Activated B cell treated with CpG ODN at 0.5 μM for 24 hours (primary cell): ENCODE data around the gene ZFY. TPM values are rescaled to one million over a fixed set of nuclear protein-coding genes. Genes with fewer than 3 reads are reported as not detected.

Experiments
- ATAC-seq: fragments of 200-7000 bp; cut with Tn5 transposase; one replicate; pipeline ENCODE4 v1.10.0; 2021; ENCODE audit warnings: low read depth, mild to moderate bottlenecking, moderate library complexity
- CTCF ChIA-PET: fragments of 350-600 bp; sonication (Branson Sonifier 250); formaldehyde crosslinking; loops from one replicate; lab custom pipeline; 2021; ENCODE audit warnings: antibody characterized with exemption; lab: Charles Lee
- POLR2A ChIA-PET: fragments of 350-600 bp; sonication (Branson Sonifier 250); formaldehyde crosslinking; loops from one replicate; lab custom pipeline; 2021; ENCODE audit warnings: antibody characterized with exemption; lab: Charles Lee
- DNase-seq: peaks from one replicate; pipeline ENCODE4 v3.0.0; 2022
- H3K27ac Mint-ChIP-seq: one replicate; pipeline ENCODE4 v1.8.0; 2020; ENCODE audit warnings: mixed read lengths
- H3K27me3 Mint-ChIP-seq: one replicate; pipeline ENCODE4 v1.8.0; 2021; ENCODE audit warnings: mixed read lengths
- H3K36me3 Mint-ChIP-seq: one replicate; pipeline ENCODE4 v1.8.0; 2021; ENCODE audit warnings: low read depth, mixed read lengths
- H3K4me1 Mint-ChIP-seq: one replicate; pipeline ENCODE4 v1.8.0; 2021; ENCODE audit warnings: mixed read lengths
- H3K4me3 Mint-ChIP-seq: one replicate; pipeline ENCODE4 v1.8.0; 2020; ENCODE audit warnings: mild to moderate bottlenecking, mixed read lengths
- H3K9me3 Mint-ChIP-seq: one replicate; pipeline ENCODE4 v1.8.0; 2020; ENCODE audit warnings: mixed read lengths
- intact Hi-C: fragments of 100-400 bp; cut with micrococcal nuclease; formaldehyde crosslinking; loops from one replicate; pipeline ENCODE4 v1.15.1; 2024
- total RNA-seq: library from RNA; stranded (reverse); gene quantifications from 2 replicates; pipeline ENCODE4 v1.2.3, GENCODE V29; 2022
- TF ChIP-seq, protein P1 (sequence below): fragments of 200-600 bp; IDR thresholded peaks from one replicate; pipeline ENCODE4 v1.8.0; 2022; ENCODE audit warnings: antibody characterized with exemption, mild to moderate bottlenecking

ZFY gene
- total RNA-seq, 1 donor from 2014 or later, result 24.1 TPM

DNA sequence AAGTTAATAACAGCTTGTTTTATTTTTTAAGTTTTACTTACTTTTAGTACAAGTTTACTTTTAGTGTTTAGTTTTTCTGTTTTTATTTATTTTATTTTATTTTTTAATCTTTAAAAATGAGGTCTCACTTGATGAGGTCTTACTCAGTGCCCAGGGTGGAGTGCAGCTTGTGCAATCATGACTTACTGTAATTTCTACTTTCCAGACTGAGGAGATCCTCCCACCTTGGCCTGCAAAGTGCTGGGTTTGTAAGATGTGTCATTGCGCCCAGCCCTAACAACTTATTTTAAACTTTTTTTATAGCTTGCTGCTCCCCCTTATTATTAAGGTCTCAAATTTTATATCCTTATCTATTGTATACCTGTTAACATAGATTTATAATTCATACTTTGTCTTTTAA lies 41.7 kb upstream of the ZFY start:
- Mint-ChIP-seq H3K36me3 (no peaks in the 10 kb centered on the region), H3K4me1 (no peaks in the 10 kb centered on the region), H3K27ac (no peak overlapping the region), H3K9me3 (no peaks in the 10 kb centered on the region), H3K27me3 (no peaks in the 10 kb centered on the region), H3K4me3 (no peak overlapping the region)
- POLR2A ChIA-PET, result no interaction called here
- TF ChIP-seq, protein P1, sequence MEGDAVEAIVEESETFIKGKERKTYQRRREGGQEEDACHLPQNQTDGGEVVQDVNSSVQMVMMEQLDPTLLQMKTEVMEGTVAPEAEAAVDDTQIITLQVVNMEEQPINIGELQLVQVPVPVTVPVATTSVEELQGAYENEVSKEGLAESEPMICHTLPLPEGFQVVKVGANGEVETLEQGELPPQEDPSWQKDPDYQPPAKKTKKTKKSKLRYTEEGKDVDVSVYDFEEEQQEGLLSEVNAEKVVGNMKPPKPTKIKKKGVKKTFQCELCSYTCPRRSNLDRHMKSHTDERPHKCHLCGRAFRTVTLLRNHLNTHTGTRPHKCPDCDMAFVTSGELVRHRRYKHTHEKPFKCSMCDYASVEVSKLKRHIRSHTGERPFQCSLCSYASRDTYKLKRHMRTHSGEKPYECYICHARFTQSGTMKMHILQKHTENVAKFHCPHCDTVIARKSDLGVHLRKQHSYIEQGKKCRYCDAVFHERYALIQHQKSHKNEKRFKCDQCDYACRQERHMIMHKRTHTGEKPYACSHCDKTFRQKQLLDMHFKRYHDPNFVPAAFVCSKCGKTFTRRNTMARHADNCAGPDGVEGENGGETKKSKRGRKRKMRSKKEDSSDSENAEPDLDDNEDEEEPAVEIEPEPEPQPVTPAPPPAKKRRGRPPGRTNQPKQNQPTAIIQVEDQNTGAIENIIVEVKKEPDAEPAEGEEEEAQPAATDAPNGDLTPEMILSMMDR, result no peak
- DNase-seq, result no peak
- CTCF ChIA-PET, result no interaction called here
- intact Hi-C loops, result no loop called here
- no peak for ATAC-seq

DNA sequence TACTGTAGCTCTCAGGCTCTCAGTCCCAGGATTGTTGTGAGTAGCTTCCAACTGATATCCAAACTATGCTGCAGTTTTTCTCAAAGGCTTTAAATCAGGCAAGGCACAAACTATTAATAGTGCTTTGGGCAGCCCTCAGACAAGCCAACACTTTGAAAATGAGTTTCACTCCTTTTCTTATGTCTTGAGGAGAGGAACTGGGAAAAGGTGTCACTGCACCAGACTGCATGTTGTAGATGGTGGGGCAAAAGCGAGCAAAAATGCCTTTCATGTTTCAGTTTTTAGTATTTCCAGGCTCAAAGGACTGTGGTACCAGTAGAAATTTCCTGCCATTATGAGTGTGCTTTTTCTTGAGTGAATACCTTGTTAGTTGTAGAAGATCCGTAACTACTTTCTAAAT lies 39.1 kb upstream of the ZFY start:
- ChIA-PET POLR2A (no interaction called here), CTCF (no interaction called here)
- TF ChIP-seq, protein P1, result no peak
- Mint-ChIP-seq H3K36me3 (no peaks in the 10 kb centered on the region), H3K27ac (no peak overlapping the region), H3K27me3 (peaks cover 3% of the 10 kb centered on the region), H3K4me3 (no peak overlapping the region), H3K4me1 (no peaks in the 10 kb centered on the region), H3K9me3 (no peaks in the 10 kb centered on the region)
- intact Hi-C loops, result no loop called here
- DNase-seq, result no peak
- no peak for ATAC-seq

DNA sequence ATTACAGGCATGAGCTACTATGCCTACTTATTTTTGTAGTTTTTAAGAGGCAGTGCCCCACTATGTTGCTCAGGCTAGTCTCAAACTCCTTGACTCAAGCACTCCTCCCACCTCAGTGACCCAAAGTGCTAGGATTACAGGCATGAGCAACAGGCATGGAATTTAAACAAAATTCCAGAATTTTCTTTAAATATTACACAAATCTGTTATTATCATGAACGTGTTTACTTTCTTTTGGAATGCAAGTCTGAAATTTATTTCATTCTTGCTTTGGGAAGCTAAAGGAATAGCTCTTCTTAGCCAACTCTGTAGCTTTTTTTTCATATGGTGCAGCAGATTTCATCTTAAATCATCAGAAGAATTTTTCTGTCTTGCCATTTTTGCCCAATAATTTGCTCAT lies 27.8 kb upstream of the ZFY start:
- Mint-ChIP-seq H3K36me3 (no peaks in the 10 kb centered on the region), H3K27ac (no peak overlapping the region), H3K4me3 (no peak overlapping the region), H3K4me1 (no peaks in the 10 kb centered on the region), H3K9me3 (peaks cover 4% of the 10 kb centered on the region), H3K27me3 (no peaks in the 10 kb centered on the region)
- TF ChIP-seq, protein P1, result no peak
- intact Hi-C loops, result no loop called here
- ATAC-seq, result no peak
- ChIA-PET CTCF (no interaction called here), POLR2A (no interaction called here)
- no peak for DNase-seq

DNA sequence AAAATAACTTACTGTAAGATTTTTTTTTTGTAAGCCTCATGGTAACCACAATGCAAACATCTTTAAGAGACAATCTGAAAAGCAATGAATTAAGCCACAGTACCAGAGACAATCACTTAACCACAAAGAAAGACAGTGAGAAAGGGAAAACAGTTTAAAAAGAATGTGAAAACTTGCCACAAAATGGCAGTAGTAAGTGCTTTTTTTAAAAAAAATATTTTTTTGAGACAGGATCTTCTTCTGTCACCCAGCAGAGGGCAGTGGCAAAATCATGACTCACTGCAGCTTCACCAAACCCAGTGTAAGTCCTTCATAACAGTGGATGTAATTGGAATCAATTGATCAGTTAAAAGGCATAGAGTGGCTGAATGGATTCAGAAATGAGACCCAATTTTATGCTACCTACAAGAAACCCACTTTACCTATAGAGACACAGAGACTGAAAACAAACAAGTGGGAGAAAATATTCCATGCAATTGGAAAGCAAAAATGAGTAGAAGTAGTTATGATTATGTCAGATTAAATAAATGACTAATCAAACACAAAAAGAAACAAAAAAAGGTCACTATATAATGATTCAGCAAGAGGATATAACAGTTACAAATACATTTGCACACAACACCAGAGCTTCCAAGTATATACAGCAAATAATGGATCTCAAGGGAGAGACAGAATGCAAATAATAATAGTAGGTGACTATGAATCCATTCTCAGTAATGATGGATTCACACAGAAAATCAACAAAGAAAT lies 21.9 kb upstream of the ZFY start:
- Mint-ChIP-seq H3K27me3 (no peaks in the 10 kb centered on the region), H3K4me1 (peaks cover 2% of the 10 kb centered on the region), H3K27ac (no peak overlapping the region), H3K9me3 (no peaks in the 10 kb centered on the region), H3K4me3 (no peak overlapping the region), H3K36me3 (no peaks in the 10 kb centered on the region)
- POLR2A ChIA-PET, result no interaction called here
- TF ChIP-seq, protein P1, result no peak
- CTCF ChIA-PET, result no interaction called here
- ATAC-seq (peak; percentile 49), DNase-seq (no peak)
- intact Hi-C loops, result loop anchor here (1.0 to 10.0 kb wide), 2 partner anchors 23 to 492 kb away; no protein-coding TSS in a partner anchor

DNA sequence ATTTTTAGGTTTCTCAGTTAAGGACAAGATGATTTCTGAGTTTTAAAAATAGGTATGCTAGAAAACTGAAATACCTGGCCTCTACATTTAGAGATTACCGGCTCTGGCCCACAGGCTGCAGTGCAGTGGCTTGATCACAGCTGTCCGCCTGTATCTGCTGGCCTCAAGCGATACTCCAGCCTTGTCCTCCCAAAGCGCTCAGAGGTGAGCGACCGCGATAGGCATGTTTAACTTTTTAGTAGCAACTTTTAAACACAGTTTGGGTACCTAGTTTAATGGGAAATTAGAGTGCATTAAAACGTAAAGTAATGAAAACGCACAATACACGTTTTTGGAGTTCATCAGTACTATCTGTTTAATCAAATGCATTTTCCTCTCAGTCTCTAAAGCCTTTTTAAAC lies 1.1 kb upstream of the ZFY start:
- intact Hi-C loops, result no loop called here
- H3K27ac Mint-ChIP-seq, result peak overlapping the region; percentile 93
- H3K27me3 Mint-ChIP-seq, result no peaks in the 10 kb centered on the region
- no peak overlapping the region for H3K4me3 Mint-ChIP-seq
- no peaks in the 10 kb centered on the region for H3K9me3 Mint-ChIP-seq
- ATAC-seq, result no peak
- H3K36me3 Mint-ChIP-seq, result peaks cover 23% of the 10 kb centered on the region
- H3K4me1 Mint-ChIP-seq, result peaks cover 19% of the 10 kb centered on the region
- POLR2A ChIA-PET, result no interaction called here
- TF ChIP-seq, protein P1, result no peak
- CTCF ChIA-PET, result no interaction called here
- DNase-seq, result no peak
